Measurements from ENCODE around the gene MGAT4A.

DNA sequence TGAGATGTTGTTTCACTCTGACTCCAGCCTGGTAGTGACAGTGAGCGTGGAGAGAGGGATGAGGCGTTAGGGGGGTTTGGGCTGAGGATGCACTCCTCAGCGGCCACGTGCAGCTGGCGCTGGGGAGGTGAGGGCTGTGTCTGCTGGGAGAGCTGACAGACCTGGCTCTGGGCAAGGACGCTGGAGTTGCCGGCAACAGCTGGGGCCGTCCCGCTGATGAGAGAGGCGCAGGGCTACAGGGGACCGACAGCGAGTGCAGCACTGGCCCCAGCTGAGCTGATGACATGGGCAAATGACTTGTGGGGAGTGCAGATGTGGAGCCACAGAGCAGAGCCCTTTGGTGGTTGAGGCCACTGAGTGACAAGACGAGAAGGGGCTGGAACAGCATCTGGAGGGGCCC, 161.0 kb downstream of the MGAT4A start:
- no peak for TF ChIP-seq CTCF (IDR thresholded peaks at IDR 0.05)
- TF ChIP-seq POLR2A (IDR thresholded peaks at IDR 0.05) = no peak
